DND-41 (cell line): ENCODE results near the gene RPS23.

ENCODE experiments used
- EZH2 ChIP-seq: IDR thresholded peaks from 3 replicates; pipeline ENCODE4 v1.6.1; 2012; ENCODE audit warnings: borderline replicate concordance, low read depth, mild to moderate bottlenecking, moderate library complexity, low read length, inconsistent platforms; ENCODE audit not compliant: severe bottlenecking
- TF ChIP-seq, protein P1 (sequence below): IDR thresholded peaks from 2 replicates; pipeline ENCODE4 v1.5.1; 2012; ENCODE audit warnings: borderline replicate concordance, low read length, moderate library complexity, mild to moderate bottlenecking; ENCODE audit not compliant: poor library complexity, severe bottlenecking; ENCODE audit errors: extremely low read depth

DNA sequence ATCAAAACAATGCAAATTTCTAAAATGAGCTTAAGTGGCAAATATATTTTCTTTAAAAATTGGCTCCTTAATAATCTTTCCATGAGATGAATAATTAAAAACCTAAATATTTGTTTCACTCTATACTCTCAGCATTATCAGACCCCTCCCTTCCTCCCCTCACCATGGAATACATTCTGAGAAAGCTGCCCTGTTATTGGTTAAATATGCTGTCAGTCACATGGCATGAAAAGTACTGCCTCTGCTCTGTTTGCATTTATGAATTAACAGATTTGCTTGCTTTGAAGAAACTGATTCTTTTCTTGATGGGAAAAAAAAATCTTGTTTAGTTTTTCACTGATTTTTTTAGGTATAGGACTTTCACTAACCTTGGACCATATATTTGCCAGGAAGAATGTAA lies 17.0 kb upstream of the RPS23 start:
- TF ChIP-seq, protein P1, sequence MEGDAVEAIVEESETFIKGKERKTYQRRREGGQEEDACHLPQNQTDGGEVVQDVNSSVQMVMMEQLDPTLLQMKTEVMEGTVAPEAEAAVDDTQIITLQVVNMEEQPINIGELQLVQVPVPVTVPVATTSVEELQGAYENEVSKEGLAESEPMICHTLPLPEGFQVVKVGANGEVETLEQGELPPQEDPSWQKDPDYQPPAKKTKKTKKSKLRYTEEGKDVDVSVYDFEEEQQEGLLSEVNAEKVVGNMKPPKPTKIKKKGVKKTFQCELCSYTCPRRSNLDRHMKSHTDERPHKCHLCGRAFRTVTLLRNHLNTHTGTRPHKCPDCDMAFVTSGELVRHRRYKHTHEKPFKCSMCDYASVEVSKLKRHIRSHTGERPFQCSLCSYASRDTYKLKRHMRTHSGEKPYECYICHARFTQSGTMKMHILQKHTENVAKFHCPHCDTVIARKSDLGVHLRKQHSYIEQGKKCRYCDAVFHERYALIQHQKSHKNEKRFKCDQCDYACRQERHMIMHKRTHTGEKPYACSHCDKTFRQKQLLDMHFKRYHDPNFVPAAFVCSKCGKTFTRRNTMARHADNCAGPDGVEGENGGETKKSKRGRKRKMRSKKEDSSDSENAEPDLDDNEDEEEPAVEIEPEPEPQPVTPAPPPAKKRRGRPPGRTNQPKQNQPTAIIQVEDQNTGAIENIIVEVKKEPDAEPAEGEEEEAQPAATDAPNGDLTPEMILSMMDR: no peak
- TF ChIP-seq EZH2: no peak
